Measurements from ENCODE around the gene SORD. TPM values are rescaled to one million over a fixed set of nuclear protein-coding genes. Genes with fewer than 3 reads are reported as not detected.
A peak's percentile ranks its signal among the peaks of the same experiment; 100 is the strongest.

SORD gene
- total RNA-seq, 1 experiment from 2014 or later = 53.6 TPM

DNA sequence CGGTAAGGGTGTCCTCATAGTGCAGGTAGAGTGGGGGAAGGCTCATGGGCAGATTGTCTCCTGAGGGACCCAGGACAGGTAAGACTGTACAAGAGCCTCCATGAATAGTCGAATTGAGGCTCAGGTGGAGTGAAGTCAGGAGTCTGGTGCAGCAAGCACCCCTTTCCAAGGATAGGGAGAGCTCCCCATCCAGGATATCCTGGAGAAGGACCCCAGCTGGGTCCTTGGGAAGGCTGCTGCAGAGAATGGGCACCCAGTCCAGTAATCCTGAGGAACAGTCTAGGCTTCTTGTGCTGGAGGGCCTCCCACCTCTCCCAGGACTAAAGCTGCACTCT is 91.7 kb downstream of the SORD start:
- no peak for DNase-seq (ENCODE audit: low read depth)

DNA sequence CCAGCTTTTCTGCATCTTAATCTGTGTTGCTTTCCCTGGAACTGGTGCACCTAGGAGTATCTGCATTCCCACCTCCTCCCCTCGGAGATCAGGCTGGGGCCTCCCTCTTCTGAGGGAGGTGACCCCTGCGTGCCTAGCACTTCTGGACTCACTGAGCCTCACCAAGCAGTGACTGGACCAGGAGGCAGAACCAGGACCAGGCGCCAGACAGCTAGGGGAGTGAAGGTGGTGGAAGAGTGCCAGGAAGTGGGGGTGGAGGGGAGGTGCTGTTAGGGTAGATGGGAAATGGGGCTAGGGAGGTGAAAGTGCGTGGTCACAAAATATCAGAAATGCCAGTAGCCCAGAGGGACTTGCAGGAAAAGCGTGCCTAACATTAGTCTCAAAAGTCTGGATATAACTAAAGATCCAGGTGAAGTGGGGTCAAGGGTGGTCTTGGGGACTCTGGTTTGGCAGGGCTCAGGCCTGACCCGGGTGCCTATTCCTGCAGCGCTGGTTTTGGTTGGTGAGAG is 92.4 kb downstream of the SORD start:
- no peak for DNase-seq (ENCODE audit: low read depth)

DNA sequence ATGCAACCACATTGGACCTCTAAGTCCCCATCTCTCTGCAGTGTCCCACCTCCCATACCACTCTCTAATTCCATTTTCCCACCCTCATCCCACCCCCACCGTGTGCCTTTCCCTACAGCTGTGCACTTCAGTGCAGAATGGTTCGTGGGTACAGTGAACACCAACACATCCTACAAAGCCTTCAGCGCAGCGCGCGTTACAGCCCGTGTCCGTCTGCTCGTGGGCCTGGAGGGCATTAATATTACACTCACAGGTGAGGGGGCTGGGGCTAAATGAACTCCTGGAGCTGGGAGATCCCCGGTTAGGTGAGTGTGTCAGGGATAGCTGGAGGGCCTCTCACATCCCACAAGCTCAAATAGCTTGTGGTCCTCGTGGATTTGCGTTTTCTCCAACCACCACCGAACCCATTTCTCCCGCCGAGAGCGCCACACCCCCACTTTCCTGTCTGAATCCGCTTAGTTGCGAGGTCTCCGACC is 93.0 kb downstream of the SORD start:
- no peak for DNase-seq (ENCODE audit: low read depth)

DNA sequence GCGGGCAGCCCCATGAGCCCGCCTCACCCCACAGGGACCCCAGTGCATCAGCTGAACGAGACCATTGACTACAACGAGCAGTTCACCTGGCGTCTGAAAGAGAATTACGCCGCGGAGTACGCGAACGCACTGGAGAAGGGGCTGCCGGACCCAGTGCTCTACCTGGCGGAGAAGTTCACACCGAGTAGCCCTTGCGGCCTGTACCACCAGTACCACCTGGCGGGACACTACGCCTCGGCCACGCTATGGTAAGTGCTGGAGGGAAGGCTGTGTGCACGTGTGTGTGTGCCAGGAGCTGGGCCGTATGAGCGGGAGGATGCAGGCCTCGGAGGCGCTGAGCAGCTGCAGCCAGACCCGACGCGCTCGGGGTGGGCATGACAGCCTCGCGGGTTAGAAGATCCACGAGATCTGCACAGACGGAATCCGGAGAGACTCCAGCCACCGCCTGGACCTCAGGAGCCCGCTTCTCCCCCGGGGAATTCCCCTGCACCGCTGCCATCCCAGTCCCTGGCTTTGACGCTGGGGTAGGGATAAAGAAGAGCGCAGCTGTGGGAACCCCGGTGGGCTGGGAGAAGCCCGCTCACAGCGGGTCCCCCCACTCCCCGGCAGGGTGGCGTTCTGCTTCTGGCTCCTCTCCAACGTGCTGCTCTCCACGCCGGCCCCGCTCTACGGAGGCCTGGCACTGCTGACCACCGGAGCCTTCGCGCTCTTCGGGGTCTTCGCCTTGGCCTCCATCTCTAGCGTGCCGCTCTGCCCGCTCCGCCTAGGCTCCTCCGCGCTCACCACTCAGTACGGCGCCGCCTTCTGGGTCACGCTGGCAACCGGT is 93.7 kb downstream of the SORD start:
- DNase-seq (ENCODE audit: low read depth) = no peak

DNA sequence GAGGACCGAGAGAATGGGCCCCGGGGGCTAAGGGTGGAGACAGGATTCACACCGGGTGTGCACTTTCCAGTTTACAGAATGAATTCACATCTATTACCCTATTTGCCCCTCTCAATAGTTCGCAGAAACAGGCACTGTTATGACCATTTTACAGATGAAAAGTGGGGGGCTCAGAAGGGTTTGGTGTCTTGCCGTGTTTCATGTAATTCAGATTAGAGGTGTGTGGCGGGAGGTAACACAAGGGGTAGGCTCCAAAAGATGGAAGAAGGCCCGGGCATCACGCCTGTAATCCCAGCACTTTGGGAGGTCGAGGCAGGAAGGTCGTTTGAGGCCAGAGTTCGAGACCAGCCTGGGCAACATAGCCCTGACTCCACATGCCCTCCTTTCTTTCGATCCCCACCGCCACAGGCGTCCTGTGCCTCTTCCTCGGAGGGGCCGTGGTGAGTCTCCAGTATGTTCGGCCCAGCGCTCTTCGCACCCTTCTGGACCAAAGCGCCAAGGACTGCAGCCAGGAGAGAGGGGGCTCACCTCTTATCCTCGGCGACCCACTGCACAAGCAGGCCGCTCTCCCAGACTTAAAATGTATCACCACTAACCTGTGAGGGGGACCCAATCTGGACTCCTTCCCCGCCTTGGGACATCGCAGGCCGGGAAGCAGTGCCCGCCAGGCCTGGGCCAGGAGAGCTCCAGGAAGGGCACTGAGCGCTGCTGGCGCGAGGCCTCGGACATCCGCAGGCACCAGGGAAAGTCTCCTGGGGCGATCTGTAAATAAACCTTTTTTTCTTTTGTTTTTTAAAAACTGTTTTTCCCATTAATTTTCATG is 94.5 kb downstream of the SORD start:
- no peak for DNase-seq (ENCODE audit: low read depth)

DNA sequence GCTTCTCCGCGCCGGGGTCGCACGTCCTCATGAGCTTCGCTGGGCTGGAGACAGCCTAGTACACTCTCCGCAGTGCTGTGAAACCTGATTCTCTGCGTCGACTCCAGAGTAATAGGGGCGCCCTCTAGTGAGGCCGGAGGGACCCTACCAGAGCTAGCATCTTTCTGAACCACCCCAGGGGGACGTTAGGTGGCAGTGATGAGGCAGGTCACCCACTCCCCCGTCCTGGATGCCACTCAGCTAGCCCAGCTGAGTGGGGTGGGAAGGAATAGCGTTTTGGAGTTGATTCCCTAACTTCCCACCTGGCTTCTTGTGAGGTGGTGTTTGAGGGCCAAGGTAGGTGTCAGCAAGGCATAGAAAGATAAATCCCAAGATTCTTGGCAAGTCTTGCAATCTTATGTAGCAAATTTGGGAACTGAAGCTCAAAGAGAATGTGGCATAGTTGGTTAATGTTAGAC is 95.2 kb downstream of the SORD start:
- peak; percentile 80 for DNase-seq (ENCODE audit: low read depth)

DNA sequence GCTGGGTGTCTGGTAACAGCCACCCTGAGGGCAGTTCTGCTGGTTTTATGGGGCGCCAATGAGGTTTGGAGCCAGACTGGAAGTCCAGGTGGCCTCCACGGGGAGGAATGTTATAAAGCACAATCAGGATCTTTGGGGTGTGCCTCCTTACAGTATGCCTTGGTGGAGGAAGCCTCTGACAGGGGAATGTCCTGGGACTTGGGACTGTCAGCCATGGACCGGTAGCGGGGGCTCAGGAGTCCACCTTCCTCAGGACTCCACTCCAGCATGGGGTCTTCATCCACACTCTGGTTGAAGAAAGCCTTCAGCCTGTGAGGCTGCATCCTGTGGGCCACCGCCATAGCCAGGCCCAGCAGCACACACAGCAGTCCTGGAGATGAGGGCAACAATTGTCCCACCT is 96.0 kb downstream of the SORD start:
- no peak for DNase-seq (ENCODE audit: low read depth)

DNA sequence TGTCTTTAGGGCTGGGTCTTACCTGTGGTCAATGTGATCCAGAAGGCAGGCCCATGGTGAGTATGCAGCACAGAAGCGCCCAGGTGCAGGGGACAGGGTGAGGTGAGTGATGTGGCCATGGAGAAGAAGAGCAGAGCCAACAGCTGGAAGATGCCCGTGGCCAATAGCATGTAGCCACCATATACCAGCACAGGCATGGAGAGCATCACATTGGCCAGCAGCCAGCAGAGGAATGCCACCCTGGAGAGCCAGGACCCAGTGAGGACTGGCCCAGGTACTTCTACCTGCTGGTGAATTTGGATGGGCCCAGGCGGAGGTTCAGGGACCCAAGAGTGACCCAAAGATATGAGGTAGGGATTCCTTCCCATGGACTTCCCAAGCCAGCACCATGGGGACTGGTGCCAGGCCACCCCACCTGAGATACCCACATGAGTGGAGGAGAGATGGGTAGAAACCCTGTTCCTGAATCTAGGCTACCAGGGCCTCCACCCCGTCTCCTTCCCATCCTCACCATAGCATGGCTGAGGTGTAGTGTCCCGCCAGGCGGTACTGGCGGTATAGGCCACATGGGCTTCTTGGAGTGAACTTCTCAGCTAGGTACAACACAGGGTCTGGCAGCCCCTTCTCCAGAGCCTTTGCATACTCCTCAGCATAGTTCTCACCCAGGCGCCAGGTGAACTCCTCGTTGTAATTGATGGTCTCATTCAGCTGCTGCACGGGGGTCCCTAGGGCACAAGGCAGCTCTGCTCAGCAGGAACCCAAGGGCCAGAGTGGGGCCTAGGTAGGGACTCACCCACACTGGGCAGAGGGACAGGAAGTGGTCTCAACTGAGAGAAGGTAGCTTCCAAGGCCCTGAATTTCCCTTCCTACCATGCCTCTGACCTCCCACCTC is 97.3 kb downstream of the SORD start:
- no peak for DNase-seq (ENCODE audit: low read depth)

DNA sequence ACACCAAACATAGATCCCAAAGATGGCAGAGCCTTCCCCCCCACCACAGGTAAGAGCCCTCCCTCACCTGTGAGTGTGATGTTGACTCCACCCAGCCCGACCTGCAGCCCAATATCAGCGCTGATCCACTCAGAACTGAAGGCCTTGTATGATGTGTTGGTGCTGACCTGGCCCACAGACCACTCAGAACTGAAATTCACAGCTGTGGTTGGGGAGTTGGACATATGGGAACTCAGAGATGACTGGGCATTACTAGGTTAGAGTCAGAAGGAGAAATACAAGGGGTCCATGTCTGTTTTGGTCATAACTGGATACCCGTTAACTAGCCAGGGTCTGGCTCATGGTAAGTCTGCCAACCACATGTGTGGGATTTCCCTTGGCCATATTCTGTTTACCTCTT is 98.0 kb downstream of the SORD start:
- no peak for DNase-seq (ENCODE audit: low read depth)

DNA sequence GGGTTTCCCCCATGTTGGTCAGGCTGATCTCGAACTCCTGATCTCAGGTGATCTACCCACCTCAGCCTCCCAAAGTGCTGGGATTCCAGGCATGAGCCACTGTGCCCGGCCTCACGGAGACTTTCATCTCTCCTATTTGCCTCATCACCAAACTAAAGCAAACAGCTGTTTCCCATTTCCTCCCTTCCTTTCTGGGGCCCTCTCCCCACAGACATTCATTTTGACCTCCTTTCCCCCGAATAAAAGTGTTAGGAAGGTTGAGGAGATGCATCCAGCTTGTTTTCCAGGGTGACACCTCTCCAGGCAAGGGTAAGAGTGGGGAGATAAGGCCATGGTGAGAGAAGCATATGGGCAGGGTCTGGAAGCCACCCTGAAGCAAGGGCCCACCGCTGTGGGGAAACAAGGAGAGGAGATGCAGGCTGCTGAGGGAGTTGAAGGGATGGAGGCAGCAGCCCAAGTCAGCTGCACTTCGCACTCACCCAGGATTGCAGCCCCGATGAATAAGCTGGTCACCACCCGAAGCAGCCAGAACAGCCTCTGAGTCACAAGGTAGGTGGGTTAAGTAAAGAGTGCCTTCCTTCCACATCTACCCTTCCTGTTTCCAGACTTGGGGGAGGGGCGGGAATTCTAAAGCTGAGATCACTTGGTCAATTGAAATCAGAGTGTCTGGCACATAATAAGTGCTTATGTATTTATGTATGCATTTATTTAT is 98.9 kb downstream of the SORD start:
- peak; percentile 92 for DNase-seq (ENCODE audit: low read depth)

DNA sequence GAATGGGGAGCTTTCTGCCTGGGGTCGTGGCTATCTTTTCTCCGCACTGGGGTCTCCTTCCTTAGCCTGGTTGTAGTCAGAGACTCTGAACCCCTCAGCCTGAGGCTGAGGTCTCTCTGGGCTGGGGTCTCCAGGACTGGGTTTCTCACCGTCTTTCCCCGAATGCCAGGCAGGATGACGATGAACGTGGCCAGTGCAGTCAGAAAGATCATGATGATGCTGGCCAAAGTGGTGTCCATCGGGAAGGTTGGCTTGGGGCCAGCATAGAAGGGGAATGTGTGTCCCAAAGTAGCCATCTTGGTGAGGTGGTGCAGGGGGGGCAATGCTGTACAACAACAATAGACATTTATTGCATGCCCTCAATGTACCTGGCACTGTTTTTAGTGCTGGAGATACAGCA is 99.7 kb downstream of the SORD start:
- DNase-seq (ENCODE audit: low read depth) = no peak

DNA sequence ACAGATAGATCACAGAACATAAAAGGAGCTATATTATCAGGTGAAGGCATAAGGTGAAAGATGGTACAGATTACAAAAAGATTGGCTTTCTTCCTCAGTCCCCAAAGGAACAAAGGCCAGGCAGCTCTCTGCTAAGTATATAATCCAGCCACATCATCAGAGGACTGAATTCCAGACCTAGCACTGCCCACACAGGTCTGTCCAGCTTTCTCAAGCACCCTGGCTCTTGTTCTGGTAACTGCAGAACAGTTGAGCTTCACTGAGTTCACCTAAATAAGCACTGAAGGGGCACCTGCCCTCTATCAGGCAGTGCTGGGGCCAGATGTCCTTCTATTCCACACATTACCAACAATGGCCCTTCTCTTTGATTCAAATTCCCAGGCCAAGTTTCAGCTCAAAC is 100.4 kb downstream of the SORD start:
- no peak for DNase-seq (ENCODE audit: low read depth)

DNA sequence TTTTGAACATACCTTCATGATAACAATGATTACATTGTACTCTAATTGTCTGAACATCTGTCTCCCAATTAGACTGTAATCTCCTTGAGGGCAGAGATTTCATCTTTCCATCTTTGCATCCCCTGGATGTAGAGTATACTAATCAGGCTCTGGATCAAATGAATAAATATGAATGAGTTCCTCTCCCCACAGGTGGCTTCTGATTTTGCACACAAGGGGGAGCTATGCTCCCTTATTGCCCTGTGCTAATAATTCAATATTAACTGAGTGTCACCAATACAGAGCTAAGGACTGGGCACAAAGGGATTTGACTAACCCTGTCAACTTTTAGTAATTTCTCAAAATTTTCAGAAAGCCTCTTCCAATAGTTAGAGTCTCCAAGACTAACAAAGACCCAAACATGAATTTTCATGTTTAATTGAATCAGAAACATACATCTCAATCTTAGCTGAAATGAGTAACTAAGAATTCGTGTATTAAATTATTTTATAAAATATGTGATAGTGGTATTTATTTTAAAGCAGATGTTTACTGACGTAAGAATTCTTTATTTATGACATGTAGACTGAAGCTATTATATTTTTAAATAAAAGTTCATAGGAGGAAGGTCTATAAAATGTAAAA is 103.7 kb downstream of the SORD start:
- DNase-seq (ENCODE audit: low read depth) = peak; percentile 11

Small RNA genes within 50 kb of the gene (small RNA-seq; reads per million reads assigned to genes)
- not detected for gene RF00019
- not detected for gene RNU1-78P
- gene RNU6-966P = not detected

Other genes starting within 250 kb of the SORD start
- not detected in 2 replicates for gene TERB2, start 66.5 kb upstream of the SORD start, total RNA-seq (2014; rRNA removed; shearing (Covaris generic))
- gene DUOX2, start 91.0 kb downstream of the SORD start, total RNA-seq (2014; rRNA removed; shearing (Covaris generic)) = under 0.01 and 0.03 TPM in 2 replicates
- gene DUOXA2, start 91.1 kb downstream of the SORD start, total RNA-seq (2014; rRNA removed; shearing (Covaris generic)) = not detected in 2 replicates
- 0.06 and 0.30 TPM in 2 replicates for gene DUOXA1, start 106.7 kb downstream of the SORD start, total RNA-seq (2014; rRNA removed; shearing (Covaris generic))
- not detected in 2 replicates for gene DUOX1, start 106.8 kb downstream of the SORD start, total RNA-seq (2014; rRNA removed; shearing (Covaris generic))
- gene SHF, start 164.8 kb downstream of the SORD start, total RNA-seq (2014; rRNA removed; shearing (Covaris generic)) = 2.9 and 3.4 TPM in 2 replicates
- gene SLC28A2, start 229.0 kb downstream of the SORD start, total RNA-seq (2014; rRNA removed; shearing (Covaris generic)) = 0.08 TPM in 1 of 2 replicates, not detected in the other